Right kidney (tissue), 1 donor: Measurements from ENCODE around the gene RHOV.
"Not testable (repeated sequence)": the region's sequence is repeated elsewhere in the genome, so short reads cannot be mapped to it uniquely, and the experiment has no call there.

Experiments
- DNase-seq: peaks from one replicate; pipeline ENCODE4 v3.0.0-alpha.2; 2016

The RHOV gene

DNA sequence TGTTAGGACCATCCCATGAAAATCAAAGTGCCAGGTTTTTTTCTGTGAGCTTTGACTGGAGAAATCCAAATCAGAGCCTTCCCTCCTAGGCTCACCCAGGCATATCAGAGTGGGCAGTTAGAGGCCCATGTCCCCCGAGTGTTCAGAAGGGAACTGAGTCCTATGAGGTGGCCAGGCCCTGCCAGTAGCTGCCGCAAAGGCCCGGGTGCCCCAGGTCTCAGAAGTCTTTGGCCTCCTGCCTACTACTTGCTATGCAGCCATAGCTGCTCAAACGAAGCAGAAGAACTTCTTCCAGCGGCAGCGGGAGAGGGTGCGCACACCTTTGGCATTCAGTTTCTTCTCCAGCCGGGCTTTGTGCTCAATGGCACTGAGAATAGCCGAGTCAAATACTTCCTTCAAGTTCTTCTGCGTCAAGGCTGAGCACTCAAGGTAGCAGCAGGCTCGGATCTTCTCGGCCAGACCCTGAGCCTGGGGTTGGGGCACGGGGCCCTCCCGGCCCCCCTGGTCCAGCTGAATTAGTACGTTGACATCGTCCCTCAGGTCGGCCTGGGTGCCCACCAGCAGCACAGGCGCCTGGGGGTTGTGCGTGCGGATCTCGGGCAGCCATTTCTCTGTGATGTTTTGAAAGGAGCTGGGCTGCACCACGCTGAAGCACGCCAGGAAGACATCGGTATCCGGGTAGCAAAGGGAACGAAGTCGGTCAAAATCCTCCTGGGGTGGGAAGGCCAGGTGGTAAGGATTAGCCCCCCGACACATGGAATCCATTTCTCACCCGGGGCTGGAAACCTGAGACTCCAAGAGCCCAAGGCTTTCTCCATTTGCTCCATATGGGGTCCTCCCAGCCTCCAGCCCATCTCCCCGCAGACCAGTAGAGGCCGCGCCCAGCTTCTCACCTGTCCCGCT lies 992 bp downstream of the RHOV start:
- peak; percentile 16 for DNase-seq

- DNase-seq: peak; percentile 31
Measured at GRCh38 chr15:40871749-40872617, 2.1 kb downstream of the RHOV start.

DNA sequence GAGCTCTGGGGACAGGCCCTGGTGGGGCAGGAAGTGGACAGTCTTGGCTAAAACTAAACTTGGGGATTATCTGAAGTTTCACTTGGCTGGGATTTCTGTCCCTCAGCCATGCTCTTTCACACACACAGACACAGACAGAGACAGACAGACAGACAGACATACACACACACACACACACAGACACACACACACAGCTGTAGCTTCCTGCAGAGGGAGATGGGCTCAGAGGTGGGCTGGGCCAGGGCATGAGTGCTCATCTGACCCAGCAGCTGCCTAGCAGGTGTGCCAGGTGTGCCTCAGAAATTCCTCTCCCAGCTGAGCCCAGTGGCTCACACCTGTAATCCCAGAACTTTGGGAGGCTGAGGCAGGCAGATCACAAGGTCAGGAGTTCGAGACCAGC lies 3.3 kb downstream of the RHOV start:
- no peak for DNase-seq

- DNase-seq: no peak
Measured at GRCh38 chr15:40869686-40870085, 4.3 kb downstream of the RHOV start.

DNA sequence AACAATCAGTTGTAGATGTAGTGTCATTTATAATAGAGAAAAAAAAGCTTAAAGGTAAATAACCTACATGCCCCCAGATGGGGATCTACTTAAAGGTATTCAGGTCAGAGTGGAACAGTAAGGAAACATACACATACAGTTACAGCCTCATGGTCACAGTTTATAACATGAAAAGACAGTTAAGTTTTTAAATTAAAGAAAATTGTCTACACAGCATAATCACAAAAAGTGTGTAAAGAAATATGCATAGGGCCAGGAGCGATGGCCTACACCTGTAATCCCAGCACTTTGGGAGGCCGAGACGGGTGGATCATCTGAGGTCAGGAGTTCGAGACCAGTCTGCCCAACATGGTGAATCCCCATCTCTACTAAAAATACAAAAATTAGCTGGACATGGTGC lies 6.8 kb downstream of the RHOV start:
- DNase-seq: no peak

GRCh38 chr15:40863660-40864270 lies 10.3 kb downstream of the RHOV start:
- DNase-seq: no peak

DNA sequence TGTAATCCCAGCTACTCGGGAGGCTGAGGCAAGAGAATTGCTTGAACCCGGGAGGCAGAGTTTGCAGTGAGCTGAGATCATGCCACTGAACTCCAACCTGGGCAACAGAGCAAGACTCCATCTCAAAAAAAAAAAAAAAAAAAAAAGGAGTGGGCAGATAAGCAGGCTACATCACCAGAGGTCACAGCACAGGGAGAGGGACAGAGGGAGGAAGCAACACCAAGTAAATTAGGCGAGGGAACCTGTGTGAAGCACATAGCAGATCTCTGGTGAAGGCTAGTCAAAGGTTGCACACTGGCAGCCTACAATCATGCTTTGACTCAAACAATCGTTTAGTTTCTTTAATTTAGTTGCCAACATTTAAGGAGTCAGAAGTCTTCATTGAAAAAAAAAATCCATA lies 12.9 kb downstream of the RHOV start:
- not testable (repeated sequence) for DNase-seq

DNA sequence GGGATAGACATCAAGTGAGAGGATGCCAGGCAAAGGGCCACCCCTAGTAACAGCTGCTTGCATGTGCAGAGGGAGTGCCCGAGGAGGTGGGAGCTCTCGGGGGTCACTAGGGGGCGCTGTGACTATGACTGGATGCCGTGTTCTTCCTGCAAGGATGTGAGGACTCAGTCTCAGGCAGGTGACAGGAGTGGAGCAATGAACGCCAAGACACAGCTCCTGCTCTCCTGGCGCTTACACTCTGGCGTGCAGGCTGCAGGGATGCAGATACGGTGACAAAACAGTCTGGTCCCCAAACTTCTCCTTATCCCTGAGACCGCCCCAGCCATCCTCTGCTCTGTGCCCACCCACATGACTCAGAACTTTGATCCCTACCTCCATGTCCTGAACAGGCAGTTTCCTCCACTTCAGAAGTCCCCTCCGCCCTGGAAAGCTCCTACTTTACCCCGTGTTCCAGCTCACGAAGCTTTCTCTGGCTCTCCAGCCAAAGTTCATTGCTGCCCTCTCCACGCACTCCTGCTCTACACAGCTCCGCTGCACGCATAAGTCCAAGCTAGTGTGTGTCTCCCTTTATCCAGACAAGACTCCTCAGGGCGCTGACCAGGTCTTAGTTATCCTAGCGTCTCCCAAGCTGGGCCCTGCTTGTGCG lies 14.7 kb downstream of the RHOV start:
- peak; percentile 42 for DNase-seq

DNA sequence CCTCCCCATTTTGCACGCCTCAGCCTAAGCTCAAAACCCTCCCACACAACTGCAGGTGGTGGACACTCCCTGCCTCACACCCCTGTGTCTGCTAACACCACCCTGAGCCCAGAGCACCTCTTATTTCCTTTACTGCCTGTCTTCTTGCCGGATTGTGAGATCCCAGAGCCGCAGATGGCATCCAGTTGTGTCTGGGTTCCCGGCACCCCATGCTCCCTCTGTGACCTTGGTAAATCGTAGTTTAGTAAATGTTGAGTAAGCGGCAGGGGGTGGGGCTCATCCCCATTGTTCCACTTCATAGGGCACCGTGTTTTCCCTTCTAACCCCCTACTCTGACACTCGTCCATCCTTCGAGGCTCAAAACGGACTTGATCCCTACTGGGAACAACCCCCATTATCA lies 15.3 kb downstream of the RHOV start:
- DNase-seq: no peak

- DNase-seq: peak; percentile 77
Measured at GRCh38 chr15:40857601-40858341, 16.3 kb downstream of the RHOV start.

- DNase-seq: no peak
Measured at GRCh38 chr15:40856746-40857145, 17.3 kb downstream of the RHOV start.

- DNase-seq: no peak
Measured at GRCh38 chr15:40855706-40856234, 18.3 kb downstream of the RHOV start.

DNA sequence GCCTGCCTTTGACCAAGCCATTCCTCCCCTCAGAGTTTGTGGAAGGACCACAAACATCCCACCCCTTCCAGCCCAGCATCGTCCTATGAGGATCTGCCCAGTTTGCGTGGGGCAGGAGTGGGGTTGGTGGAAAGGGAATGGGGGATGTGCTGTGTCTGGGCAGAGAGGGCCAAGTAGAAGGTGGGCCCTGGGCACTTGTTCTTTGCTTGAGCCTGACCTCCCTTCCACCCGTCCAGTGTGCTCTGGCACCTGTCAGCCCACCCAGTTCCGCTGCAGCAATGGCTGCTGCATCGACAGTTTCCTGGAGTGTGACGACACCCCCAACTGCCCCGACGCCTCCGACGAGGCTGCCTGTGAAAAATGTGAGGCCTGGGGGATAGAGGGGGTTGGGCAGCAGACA lies 19.9 kb downstream of the RHOV start:
- DNase-seq: no peak

DNA sequence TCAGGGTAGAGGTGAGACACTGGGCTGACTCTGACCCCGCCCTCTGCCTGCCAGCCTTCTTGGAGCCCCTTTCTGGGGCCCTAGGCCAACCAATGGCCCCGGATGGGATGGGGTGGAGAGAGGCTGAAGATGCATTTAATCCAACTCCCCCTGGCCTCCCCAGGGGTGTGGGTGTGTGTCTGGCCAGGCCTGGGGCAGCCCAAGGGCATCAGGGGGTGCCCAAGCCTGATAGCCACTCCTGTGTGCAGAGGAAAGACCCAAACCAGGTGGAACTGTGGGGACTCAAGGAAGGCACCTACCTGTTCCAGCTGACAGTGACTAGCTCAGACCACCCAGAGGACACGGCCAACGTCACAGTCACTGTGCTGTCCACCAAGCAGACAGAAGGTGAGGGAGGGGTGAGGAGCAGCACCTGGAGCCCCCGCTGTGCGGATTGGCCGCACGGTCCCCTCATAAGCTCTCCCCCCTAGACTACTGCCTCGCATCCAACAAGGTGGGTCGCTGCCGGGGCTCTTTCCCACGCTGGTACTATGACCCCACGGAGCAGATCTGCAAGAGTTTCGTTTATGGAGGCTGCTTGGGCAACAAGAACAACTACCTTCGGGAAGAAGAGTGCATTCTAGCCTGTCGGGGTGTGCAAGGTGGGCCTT lies 20.7 kb downstream of the RHOV start:
- no peak for DNase-seq

GRCh38 chr15:40852529-40852928 lies 21.5 kb downstream of the RHOV start:
- DNase-seq: no peak

GRCh38 chr15:40850576-40851112 lies 23.4 kb downstream of the RHOV start:
- DNase-seq: no peak

- DNase-seq: peak; percentile 42
Measured at GRCh38 chr15:40847223-40847961, 26.6 kb downstream of the RHOV start.

GRCh38 chr15:40846841-40847222 lies 27.2 kb downstream of the RHOV start:
- DNase-seq: no peak

DNA sequence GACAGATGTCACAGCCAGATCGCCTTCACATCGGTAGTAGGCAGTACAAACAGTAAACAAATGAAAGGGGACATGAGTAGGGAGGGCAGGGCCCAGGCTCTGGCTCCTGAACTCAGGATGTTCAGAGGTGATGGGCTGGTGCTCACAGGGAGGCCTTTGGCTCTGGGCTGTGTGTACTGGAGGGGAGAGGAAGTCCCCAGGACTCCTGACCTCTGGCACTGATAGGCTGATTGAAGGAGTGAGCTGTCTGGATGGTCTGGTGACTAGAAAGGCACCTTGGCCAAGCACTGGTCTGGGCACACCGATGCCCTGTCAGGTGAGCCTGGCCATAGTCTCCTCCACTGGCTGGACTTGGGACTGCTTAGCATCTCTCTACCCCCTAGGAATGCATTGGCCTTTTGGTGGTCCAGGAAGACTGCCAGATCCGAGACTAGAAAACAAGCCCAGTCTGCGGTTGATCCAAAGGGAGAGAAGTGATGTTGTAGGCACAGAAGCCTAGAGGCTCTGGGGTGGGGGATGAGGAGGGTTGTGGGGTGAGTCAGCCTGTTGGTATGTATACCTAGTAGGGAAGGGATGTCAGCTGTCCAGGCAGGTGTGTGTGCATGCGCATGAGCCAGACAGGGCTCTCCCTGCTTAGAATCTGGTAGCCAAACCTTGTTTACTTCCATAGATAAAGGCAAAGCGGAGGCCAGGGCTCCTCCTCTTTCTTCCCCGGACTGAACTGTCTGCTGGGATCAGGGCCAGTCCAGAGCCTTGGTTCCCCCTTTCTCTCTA lies 28.3 kb downstream of the RHOV start:
- DNase-seq: no peak
